Body of pancreas (tissue), 4 donors: ENCODE measurements around the gene SNX20.

Experiments used
- CTCF ChIP-seq, 7 experiments: fragments of 450-650 bp in 4 of 7; fragments of 200-600 bp in 3 of 7; sonication (generic) in 3 of 7; IDR thresholded peaks; one replicate each; pipeline ENCODE4 v1.5.1; 2016 to 2019; ENCODE audit warnings: antibody characterized with exemption in 7 of 7
- POLR2A ChIP-seq, 3 donors: fragments of 450-650 bp; IDR thresholded peaks; one replicate each; pipeline ENCODE4 v1.6.1; 2016; ENCODE audit warnings: antibody characterized with exemption in 3 of 3, mild to moderate bottlenecking in 2 of 3

GRCh38 chr16:50645563-50646220 is 35.4 kb downstream of the SNX20 start:
- no peak for TF ChIP-seq CTCF (IDR thresholded peaks at IDR 0.05)
- TF ChIP-seq POLR2A (IDR thresholded peaks at IDR 0.05) = no peak
